ENCODE measurements around the gene CEP95.
"Not testable (repeated sequence)": the region's sequence is repeated elsewhere in the genome, so short reads cannot be mapped to it uniquely, and the experiment has no call there.

The CEP95 gene

DNA sequence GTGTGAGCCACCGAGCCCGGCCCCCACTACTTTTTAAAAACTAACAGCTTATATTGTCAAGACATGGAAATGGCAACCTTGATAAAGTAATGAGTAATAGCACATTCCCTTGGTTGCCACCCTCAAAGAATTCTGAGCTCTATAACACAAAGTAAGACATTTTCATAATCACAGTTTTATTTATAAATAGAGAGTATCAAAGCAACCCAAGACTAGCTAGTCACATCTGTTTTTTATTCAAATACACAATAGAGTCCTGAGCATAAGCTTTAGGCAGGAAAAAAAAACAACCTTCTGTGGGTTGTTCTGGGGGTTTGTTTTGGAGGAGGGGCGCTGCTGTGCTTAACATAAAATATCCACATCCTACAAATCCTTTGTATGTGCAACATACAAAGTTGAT is 68.7 kb downstream of the CEP95 start:
- DNase-seq: no peak

DNA sequence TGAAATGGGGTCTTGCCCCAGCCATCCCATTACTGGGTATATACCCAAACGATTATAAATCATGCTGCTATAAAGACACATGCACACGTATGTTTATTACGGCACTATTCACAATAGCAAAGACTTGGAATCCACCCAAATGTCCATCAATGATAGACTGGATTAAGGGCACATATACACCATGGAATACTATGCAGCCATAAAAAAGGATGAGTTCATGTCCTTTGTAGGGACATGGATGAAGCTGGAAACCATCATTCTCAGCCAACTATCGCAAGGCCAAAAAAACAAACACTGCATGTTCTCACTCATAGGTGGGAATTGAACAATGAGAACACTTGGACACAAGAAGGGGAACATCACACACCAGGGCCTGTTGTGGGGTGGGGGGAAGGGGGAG is 70.2 kb downstream of the CEP95 start:
- not testable (repeated sequence) for DNase-seq

DNA sequence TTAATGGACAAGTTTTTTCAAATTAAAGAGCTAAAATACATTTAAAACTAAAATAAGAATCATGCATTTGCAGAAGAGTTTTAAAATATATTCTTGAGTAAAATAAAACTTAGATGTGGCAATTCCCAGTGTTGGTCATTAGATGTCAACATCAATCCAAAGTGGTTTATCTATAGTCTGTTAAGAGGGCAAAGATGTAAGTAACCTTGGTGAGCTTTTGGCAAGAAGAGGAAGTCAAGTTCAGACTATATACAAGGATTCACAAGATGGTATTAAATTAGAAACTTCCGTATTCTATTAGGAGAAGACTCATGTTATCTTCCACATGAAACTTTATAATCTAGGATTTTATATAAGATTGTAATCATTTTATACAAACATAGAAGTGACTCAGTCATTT is 73.1 kb downstream of the CEP95 start:
- DNase-seq: peak; percentile 5 to 38 (median 31)

DNA sequence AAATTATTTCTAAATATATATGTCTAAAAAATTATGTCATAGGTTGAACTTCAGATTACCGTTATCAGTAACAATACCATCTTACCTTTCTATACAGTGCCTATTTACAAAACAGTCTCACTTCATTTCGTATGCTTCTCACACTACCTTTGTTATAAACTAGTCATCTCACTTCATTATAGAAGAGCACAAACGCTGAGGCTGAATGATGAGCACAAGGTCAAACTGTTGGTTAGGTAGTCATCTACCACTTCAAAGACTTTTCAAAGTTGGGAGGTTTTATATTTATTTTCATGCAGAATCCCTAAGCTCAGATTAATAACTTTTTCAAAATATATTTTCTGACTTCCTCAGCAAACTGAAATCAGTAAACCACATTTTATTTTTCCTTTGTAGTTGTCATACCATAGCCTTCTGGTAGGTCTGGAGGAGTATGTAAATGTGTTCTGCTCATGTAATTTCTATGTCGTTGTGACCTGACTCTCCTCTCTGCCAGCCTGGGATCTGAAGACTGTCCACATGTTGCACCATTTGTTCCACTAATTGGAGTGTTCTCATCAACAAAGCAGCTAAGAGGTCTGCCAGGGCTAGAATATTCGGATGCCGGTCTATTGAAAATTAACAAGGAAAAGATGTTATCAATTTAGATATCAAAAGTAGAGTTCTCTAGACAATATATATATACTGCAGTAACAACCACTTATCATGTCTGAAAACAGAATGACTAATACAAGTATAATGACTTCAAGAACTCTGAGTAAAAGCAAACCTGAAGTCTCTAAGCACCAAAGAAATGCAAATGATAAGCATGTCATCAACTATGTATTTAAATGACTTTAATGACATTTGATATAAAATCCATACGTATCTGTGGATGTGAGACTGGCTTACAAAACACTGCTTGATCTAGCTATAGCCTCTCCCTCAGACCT is 73.9 kb downstream of the CEP95 start:
- no peak for DNase-seq

DNA sequence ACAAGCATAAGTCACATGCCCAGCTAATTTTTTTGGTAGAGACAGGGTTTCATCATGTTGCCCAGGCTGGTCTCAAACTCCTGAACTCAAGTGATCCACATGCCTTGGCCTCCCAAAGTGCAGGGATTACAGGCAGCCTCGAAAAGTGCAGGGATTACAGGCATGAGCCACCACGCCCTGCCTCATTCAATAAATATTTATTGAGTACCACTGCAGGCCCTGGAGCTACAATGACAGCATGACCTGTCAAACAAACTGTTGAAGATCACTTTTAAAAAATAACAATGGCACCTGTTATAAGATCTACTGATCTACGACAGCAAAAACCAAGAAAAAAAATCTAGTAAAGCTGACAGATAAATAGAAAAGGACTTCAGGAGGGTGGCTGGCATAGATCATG is 76.3 kb downstream of the CEP95 start:
- no peak for DNase-seq

DNA sequence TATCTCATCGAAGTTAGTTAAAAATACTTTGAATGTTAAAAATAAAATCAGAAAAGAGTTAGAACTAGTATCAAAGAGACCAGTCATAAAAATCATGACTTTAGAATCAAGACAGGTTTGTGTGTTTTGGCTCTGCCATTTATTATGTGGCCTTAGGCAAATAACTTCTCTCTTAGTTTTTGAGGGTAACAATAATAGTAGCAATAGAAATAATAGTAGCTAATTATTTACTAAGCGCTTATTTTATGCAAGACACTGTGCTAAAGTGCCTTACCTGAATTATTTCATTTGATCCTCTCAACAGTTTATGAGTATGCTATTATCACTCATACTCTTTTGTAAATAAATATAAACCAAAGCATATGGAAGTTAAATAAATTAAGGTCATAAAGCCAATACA is 78.4 kb downstream of the CEP95 start:
- no peak for DNase-seq
